VCaP (cell line): Measurements from ENCODE around the gene AQP7.

Experiments
- H3K27ac ChIP-seq: fragments of 450-650 bp; 2 replicates; pipeline ENCODE4 v1.5.1; 2017
- TF ChIP-seq, protein P1 (sequence below): fragments of 450-650 bp; conservative IDR thresholded peaks from 2 replicates; pipeline ENCODE4 v1.5.1; 2017; ENCODE audit warnings: mild to moderate bottlenecking, moderate library complexity

AQP7 gene

GRCh38 chr9:33443464-33444154, 41.2 kb upstream of the AQP7 start:
- H3K27ac ChIP-seq = peak overlapping the region; percentile 95; the same call in 1 of the 2 replicates

DNA sequence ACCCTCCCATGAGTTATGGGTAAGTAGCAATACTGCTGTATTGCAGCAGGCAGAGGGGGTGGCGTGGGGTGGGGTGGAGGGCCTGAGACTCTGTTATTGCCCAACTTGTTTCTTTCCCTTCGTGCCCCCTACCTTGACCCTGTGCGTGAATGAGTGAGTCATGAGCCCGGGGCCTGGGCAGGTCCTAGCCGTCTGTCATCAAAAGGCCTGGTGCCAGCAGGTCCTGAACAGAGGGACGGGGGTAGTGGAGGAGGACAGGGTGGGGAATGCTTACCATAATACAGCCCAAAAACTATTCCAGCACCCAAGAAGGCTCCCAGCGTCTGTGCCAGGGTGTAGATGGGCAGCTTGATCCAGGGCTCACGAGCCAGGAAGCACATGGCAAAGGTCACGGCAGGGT, 40.7 kb upstream of the AQP7 start:
- H3K27ac ChIP-seq = no peak overlapping the region; the same call in 1 of the 2 replicates
- TF ChIP-seq, protein P1, sequence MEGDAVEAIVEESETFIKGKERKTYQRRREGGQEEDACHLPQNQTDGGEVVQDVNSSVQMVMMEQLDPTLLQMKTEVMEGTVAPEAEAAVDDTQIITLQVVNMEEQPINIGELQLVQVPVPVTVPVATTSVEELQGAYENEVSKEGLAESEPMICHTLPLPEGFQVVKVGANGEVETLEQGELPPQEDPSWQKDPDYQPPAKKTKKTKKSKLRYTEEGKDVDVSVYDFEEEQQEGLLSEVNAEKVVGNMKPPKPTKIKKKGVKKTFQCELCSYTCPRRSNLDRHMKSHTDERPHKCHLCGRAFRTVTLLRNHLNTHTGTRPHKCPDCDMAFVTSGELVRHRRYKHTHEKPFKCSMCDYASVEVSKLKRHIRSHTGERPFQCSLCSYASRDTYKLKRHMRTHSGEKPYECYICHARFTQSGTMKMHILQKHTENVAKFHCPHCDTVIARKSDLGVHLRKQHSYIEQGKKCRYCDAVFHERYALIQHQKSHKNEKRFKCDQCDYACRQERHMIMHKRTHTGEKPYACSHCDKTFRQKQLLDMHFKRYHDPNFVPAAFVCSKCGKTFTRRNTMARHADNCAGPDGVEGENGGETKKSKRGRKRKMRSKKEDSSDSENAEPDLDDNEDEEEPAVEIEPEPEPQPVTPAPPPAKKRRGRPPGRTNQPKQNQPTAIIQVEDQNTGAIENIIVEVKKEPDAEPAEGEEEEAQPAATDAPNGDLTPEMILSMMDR = no peak

More at GRCh38 chr9:33443464-33444154, 41.2 kb upstream of the AQP7 start:
- TF ChIP-seq, protein P1 = no peak

DNA sequence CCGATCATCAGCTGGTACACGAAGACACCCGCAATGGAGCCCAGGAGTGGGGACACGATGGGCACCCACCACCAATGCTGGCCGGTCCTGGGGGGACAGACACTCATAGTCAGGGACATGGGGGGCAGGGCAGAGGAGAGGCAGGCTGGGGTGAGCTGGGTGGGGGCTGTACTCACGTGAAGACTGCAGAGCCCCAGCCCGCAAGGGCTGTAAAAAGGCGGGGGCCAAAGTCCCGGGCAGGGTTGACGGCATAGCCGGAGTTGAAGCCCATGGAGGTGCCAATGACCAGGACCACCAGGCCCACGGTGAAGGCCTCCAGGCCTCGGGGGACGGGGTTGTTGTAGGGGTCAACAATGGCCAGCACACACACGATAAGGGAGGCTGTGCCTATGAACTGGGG, 39.8 kb upstream of the AQP7 start:
- no peak overlapping the region for H3K27ac ChIP-seq
- TF ChIP-seq, protein P1 = no peak

DNA sequence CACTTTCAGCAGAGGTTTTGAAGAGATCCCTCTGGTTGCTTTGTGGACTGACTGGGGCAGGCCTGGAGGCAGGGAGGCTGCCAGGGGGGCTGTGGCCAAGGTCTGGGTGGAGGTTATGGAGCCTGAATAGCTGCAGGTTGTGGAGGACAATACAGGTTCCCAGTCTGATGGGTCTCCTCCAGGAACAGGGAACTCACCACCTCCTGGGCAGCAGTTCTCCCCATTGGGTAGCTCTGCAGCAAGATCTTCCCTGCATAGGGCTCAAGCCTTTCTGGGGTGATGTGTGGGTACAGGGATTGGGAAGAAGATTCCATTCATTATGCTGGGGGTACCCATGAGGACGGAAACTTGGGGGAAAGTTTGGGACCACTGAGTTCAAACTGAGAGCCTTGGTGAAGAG, 38.2 kb upstream of the AQP7 start:
- TF ChIP-seq, protein P1 = no peak
- H3K27ac ChIP-seq = no peak overlapping the region

DNA sequence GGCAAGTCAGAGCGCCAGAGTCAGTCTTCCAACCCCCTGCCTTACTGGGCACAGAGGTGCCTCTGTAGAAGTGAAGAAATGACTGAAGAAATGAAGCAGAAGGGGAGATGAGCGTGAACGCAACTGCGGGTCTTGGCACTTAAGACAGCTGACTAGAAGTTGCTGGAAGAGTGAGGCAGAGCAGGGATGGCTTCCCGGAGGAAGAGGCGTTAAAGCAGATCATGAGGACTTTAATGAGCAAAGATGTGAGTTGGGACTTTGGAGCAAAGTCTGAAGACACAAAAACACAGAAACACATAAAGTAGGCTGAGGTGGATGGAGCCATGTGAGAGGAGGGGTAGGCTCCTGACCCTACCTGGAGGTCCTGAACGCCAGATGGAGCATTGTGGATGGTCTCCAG, 37.8 kb upstream of the AQP7 start:
- TF ChIP-seq, protein P1 = no peak
- no peak overlapping the region for H3K27ac ChIP-seq

DNA sequence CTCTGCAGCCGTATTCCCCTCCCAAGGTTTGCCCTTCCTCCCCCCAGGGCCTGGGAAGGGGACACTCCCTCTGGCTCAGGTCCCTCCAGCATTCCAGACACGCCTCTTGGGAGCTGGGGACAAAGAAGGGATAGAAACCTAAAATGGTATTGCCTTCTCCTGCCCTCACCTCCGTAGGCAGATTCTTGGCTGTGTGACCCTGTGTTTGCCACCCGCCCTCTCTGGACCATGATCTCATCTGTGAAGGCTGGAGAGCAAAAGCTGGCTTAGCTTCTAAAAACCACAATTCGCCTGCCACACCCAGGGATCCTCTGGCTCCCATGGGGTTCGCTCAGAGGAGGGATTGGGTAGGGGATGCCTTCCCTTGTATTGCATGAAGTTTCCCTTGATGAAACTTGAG, 37.4 kb upstream of the AQP7 start:
- no peak overlapping the region for H3K27ac ChIP-seq
- TF ChIP-seq, protein P1 = no peak

DNA sequence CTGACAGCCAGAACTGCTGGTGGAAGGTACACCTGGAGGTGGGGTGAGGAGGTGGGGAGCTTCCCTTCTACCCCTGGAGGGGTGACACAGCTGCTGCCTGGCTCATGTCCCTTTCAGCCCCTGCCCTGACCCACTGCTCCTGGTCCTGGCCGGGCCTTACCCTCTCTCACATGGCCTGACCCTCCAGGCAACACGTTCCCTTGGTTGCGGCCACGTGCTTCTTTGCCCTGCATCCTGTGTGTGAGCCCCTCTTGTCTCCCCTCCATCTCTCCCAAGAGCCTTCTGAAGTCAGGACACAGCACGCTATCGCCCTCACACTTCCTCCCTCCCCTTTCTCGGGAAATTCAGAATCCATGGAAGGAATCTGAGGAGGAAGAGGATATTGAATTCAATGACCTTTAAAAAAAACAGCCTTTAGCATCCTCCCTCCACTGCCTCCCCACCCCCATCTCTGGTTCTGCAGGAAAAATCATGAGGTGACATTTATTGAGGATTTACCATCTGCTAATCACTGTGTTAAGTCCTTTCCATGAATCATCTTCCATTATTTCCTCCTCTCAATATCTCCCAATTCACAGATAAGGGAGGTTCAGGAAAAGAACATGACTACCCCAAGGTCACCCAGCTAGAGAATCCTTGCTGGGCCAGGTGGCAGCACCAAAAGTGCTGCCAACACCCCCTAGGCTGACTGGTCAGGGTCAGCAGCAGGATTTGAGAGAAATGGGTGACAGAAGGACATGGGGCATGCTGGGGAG, 36.7 kb upstream of the AQP7 start:
- TF ChIP-seq, protein P1 = no peak
- no peak overlapping the region for H3K27ac ChIP-seq
